Left renal cortex interstitium (tissue), 4 donors: ENCODE measurements around the gene PLXDC2. TPM values are rescaled to one million over a fixed set of nuclear protein-coding genes. Genes with fewer than 3 reads are reported as not detected.

ENCODE experiments used
- DNase-seq, 4 donors: peaks; one replicate each; pipeline ENCODE4 v3.0.0-alpha.2; 2013; ENCODE audit warnings: low read depth in 4 of 4, low spot score in 2 of 4, missing footprints in 1 of 4
- polyA plus RNA-seq, 4 donors: library from polyadenylated mRNA; unstranded; fragments of 120-200 nt; gene quantifications; one replicate each; pipeline ENCODE4 v1.2.1, GENCODE V29; 2013; ENCODE audit not compliant: insufficient read length in 4 of 4

PLXDC2 gene
- polyA plus RNA-seq, 4 donors = 28.0 to 35.6 (median 34.2) TPM

DNA sequence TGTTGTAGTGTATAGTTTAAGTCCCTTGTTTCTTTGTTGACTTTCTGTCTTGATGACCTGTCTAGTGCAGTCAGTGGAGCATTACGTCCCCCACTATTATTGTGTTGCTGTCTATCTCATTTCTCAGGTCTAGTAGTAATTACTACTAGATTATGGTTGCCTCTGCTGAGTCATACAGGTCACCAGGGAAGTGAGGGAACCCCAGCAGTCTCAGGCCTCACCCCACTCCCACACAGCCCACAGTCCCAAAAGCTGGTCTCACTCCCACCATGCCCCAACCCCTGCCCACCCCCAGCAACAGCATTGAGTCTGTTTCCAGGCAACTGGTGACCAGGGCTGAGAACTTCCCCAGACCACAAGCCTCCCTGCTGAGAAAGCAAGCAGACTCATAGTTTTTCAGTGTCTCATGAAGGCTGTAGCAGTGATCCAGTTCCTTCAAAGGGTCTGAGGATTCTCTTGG, 88.0 kb downstream of the PLXDC2 start:
- no peak for DNase-seq

DNA sequence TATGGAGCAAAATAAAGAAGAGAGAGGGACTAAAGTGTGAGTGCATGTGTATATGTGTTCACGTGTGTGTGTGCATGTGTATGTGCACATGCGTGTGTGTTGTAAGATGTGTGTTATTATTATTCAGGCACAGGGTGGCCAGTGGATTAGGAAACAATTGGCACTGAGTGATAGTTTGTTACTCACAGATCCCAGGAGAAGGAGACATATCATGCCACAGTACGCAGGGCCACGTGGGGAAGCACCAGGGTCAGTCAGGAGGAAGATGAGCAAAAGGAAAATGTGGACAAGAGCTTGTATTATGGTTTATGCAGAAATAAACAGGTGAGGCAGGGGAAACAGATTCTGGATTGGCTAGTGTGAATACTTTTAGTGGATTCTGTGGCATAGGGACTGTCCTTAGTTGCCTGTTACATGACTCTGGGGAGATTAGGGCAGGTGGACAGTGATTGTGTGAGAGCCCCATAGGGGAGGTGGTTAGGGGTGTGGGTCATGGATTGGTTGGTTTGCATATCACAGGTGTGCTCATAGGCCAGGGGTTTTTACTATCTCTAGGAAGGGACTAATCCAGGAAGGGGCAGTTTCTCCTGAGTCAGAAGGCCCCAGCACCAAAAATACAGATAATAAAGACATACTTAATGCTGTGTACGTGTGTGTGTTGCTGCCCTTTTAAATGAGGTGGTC, 90.0 kb downstream of the PLXDC2 start:
- no peak for DNase-seq

DNA sequence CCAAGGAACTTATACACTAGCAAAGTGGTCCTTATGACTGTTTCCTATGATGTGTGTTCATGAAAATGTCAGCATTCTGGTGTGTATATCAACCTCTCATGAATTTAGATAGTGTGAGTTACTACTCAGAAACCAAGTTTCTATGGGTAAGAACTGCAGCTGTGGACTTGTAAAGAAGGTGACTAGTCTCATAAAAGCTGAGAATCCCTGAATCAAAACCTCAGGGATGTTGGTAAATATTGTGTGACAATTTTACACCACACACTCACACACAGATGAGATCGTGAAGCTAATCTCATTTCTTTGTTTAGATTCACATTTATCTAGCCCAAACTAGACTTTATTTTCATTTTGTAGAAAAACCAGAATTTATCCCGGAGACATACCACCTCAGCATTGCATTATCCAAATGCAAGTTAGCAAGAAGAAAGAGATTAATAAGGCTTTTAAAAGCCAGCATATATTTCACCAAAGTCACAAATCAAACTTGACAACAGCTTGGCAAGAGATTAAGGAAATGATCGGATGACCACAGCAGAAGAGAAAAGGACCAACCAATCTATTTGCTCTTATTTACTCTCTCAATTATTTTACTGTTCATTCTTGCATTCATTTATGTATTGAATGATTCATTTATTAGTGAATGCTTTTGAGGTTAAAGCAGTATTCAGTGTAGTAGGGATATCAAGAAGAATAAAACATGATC, 92.9 kb downstream of the PLXDC2 start:
- no peak for DNase-seq

GRCh38 chr10:19911886-19912285, 95.7 kb downstream of the PLXDC2 start:
- DNase-seq = no peak

GRCh38 chr10:19913987-19914386, 97.8 kb downstream of the PLXDC2 start:
- DNase-seq = no peak

GRCh38 chr10:19915125-19915524, 98.9 kb downstream of the PLXDC2 start:
- DNase-seq = no peak

- no peak for DNase-seq
Measured at GRCh38 chr10:19915816-19916215, 99.6 kb downstream of the PLXDC2 start.

DNA sequence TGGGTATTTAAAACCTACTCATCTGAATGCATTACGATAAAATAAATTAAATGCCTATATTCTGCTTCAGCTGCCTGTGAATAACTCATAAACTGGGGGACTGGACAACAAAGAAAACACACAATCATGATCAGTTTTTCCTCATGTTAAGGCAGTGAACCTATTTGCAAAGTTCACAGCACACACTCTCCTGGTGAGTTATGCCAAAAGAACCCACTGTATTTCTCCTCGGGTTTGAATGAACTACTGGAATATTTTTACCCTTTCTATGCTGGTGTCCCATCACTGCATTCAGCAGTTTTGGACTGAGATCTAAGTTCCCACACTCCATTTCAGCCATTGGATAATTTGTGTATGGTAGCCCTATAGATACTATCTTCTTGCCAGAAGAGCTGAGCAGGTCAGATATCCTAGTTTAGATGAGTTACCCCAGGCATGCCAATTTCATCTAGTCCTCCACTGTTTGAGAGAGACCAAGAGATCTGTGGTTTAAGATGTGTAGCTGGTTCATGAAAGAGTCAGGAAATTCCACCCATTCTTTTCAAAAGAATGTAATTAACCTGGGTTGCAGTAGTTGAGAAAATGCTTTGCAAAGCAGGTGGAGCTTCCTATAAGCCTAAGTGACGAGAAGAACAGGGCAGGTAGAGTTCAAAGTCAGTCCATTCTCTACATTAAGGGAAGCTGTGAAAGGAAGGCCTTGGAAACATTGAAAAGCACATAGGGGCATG, 101.7 kb downstream of the PLXDC2 start:
- DNase-seq = no peak

DNA sequence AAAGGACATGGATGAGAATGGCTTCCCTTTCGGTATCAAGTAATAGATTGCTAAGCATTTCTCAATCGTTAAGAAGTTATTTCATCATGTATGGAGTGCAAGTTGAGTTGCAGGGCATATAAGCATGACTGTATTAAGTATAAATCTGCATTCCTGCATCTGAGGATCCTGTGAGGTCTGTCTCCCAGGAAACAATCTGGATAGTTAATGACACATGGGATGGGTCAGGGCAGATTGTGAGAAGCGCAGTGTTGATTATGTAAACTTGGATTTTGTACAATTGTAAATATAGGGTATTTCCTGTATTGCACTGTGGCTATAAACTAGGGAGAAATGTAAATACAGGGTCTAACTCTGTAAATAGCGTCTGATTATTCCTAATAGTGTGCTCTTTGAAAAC, 102.6 kb downstream of the PLXDC2 start:
- no peak for DNase-seq

DNA sequence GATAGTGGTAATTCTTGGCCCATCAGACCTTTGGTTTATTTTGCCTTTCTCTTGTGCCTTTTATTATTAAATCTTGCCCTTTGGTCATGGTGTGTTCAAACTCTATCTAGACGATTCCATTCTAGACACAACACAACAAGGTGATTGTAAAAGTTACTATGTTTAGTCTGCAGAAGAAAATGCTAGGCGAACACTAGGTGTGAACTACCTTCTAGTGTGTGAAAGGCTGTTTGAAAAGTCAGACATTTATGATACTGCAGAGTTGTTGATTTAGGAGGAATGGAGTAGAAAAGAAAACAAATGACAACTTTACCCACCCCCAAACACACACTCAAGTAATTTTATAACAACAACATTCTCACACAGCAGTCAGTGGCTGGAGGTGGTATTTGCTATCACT, 103.4 kb downstream of the PLXDC2 start:
- no peak for DNase-seq

- no peak for DNase-seq
Measured at GRCh38 chr10:19920075-19920726, 104.0 kb downstream of the PLXDC2 start.

GRCh38 chr10:19921300-19922140, 105.3 kb downstream of the PLXDC2 start:
- DNase-seq = no peak

DNA sequence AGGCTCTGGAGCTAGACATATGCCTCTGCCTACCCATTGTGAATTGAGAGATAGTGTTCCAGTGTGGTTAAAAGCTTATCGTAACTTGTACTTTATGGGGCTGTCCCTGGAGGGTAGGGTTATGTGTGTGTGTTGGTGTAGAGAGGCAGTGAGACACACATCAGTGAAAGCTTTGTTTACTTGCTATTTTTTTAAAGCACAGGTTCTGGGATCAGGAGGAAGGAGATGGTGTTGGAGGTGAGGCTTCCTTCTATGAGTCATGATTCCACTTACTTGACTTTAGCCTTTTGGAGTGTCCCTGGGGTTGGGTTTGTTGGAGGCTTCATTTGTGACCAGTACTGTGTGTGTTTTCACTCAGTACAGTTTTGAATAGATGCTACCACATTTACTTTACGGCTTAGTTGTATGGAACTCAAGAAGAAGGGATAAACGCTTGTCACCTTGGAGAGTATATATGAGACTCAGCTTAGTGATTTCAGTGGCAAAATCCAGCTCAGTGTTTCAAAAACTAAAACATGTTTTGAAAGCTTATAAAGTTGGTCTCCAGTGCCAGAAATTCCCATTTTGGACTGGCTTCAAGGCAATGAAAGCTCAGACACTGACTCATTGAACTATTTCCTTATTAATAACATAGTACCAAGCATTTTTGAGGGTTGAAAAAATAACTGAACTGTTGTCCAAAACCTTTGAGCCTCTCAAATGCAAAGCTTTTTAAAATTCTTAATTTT, 106.2 kb downstream of the PLXDC2 start:
- DNase-seq = no peak

GRCh38 chr10:19925064-19925463, 108.8 kb downstream of the PLXDC2 start:
- no peak for DNase-seq

GRCh38 chr10:19928936-19929335, 112.7 kb downstream of the PLXDC2 start:
- no peak for DNase-seq

DNA sequence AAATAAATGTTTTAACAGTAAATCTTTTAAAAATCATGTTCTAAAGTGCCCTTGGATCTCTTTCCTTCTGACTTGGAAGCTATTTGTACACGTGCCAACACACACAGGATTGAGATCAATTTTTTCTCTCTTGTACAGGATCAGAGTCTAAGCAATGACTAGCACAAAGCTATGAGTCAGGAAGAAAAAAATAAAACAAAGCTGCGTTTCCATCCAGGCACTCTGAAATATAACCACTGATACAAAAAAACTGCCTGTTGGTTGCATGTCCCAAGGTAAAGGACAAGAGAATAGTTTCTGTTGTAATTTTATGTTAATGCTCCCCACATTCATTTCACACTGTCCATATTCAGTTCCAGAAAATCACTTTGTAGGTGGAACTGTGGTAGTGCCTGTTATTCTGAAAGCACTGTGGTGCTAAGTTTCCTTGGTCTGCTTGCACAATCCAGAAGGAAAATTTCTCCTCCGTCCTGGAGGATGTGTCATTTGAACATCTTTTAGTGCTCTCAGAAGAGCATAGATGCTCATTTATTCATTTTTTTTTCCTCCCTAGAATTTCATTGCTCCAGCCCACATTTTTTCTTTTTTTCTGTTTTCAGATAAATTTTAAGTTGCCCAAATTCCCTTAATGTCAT, 113.4 kb downstream of the PLXDC2 start:
- no peak for DNase-seq

DNA sequence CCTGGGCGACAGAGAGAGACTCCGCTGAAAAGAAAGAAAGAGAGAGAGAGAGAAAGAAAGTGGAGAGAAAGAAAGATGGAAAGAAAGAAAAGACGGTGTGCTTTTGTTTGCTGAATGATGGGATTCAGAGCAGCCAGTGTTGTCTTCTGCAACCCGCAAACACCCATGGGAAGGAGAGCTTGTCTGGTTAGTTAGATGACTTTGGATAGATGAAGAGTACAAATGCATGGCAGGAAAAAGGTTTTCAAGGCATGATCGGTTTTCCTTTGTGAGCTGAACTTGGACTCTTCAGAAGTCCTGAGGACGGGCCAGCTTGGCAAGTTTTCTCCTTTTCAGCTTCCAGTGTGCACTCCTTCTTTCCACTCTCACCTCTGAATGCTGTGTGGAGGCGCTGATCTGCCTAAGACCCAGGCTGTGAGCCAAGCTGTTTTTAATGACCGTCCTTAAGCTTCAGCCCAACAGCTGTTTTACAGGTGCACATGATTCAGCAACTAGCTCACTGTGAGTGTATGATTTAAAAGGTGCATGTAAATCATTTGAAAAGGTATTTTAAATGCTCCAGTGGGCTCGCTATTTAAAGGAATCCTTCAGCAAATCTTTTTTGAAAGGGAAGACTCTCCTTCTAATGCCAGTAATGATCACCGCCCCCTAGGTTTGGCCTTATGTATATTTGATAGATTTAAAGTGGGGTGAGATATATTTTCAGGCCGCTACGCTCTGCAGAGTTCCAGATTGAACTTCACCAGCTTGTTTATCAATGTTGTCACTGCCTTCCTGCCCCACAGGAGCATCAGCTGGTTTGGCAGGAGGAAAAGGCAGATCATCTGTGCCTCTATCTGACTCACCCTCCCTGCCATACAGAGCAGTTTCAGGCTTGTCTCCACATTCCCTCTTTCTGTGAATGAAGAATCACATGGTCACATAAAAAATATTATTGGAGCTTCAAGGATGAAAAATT, 115.0 kb downstream of the PLXDC2 start:
- DNase-seq = peak in 3 of 4 donors; percentile 32 to 56 (median 47)
